Activated CD4-positive, CD25-positive, alpha-beta regulatory T cell treated with anti-CD3 and anti-CD28 coated beads, Interleukin-2, amount 50 U/mL, for 72 hours (primary cell): ENCODE results near the gene NR2F6.
A peak's percentile ranks its signal among the peaks of the same experiment; 100 is the strongest.

ENCODE experiments used
- DNase-seq: peaks from one replicate; pipeline ENCODE4 v3.0.0; 2021

The NR2F6 gene

DNA sequence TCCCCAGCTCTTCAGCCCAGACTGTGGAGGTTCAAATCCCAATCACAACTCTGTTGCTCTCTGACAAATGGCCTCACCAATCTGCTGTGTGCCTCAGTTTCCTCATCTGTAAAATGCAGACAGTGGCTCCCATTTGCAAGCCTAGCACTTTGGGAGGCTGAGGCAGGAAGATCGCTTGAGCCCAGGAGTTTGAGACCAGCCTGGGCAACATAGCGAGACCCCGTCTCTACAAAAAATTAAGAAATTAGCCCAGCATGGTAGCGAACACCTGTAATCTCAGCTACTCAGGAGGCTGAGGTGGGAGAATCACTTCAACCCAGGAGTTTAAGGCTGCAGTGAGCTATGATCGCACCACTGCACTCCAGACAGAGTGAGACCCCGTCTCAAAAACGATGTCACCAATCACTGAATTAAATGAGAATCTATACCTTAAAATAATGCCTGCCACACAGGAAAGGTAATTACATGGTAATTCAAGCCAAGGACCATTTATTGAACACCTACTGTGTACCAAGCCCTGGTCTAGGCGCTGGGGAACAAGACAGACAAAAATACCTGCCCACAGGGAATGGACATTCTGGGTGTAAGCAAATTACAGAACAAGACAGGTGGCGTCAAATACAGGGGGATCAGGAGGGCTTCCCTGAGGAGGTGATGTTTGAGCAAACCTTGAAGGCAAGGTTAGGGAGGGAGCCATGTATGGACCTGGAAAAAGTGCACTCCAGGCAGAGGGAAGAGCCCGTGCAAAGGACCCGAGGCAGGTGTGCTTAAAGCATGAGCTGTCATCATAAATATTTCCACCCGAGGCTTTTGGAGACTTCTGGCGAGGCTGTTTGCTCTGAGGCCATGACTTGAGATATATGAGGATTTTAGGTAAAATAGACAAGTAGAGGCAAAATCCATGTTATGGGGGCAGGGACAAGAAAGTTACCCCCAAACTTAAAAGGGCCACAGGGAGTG lies 7.7 kb downstream of the NR2F6 start:
- no peak for DNase-seq

DNA sequence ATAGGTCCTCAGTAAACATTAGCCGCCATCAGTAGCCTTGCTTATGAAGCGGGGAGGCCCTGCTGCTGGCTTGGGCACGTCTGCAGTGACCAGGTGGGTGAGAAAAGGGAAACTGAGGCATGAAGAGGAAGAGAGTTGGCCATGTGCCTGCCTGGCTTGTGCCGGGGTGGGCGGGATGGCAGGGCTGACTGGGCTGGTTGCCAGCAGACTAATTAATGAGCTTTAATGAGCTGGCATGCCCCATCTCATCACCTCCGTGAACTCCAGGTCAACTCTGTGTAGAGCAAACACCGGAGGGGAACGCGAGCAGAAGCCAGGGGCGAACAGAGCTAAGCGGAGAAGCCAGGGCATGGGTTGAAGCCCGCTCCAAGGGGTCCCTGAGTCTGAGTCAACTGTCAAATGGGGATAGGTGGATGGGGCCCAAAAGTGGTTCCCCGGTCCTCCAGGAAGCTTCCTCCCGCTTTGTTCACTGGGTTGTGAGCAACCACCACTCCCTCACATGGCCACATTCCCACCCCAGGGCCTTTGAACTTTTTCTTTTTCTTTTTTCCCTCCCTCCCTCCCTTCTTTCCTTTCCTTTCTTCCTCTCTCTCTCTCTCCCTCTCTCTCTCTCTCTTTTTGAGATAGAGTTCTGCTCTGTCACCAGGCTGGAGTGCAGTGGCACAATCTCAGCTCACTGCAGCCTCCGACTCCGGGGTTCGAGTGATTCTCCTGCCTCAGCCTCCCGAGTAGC lies 8.7 kb downstream of the NR2F6 start:
- no peak for DNase-seq

DNA sequence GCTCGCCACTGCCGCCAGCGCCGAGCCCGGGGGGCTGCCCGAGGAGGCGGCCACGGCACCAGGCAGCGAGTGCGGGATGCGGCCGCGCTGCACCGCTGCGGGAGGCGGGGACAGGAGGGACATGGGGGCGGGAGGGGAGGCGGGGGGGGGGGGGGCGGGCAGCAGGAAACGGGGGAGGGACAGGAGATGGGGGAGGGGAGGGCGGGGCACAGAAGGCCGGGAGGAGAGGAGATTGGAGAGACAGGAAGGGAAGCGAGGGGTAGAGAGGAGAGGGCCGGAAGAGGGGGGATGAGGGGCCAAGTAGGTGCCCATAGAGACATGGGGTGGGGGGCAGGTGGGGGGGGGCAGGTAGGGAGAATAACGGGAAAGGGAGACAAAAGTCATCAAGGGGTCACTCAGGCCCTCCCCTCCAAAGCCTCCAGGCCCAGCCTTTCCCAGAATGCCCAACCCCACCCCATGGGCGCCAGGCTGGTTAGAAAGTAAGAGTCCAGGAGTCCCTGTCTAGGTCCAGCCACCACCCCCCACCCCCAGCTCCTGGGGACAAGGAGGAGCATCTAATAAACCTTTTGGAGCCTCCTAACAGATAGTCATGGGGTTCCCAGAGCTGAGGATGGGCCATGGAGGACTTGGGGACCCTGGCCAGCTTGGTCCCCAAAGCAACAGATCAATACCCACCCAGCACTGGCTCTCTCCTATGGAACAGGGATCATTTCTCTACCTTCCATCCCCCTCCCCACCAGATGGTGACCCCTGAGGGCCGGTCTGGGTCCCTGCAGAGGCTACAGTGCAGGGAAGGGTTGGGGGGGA lies 9.5 kb downstream of the NR2F6 start:
- no peak for DNase-seq

DNA sequence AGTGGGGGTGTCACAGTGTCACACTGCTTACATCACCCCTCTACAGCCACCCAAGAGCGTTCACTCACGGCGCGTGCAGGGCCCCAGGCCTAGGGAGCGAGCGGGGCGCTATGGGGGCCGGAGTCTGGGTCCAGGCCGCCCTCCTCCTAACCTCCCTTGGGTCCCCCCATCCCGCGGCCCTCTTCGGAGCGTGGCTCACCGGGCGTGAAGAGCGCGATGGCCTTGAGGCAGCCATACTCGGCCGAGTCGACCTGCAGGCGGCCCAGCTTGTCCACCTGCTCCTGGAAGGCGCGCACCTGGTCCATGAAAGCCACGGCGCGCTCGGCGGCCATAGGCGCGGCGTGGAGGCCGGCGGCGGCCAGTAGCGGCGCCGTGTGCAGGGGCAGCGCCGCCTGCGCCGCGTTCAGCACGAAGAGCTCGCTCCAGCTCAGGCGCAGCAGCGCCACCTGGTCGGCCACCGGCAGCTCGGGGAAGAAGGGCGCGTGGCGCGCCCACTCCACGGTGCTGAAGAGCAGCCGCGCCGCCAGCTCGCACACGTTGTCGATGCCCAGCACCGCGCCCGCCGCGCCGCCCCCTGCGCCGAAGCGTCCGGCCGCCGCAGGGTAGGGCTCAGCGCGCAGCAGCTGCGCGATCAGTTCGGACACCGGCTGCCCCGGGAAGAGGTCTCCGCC lies 10.3 kb downstream of the NR2F6 start:
- peak; percentile 73 for DNase-seq

DNA sequence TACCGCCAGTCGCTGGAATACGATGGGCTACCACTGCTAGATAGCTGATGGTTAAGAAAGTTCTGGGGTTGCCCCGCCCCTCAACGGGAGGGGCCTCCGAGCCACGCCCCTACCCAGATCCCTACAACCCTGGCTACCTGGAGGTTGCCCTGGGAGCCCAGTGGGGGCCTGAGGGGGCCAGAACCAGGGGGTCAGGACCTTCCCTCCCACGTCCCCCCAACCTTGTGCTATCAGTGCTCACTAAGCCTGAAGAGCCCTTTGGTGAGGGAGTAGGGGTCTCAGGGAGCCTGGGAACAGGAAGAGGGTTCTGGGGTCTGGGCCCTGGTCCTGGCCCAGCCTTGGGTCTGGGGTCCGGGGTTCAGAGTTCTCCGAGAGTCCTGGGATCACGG lies 10.8 kb downstream of the NR2F6 start:
- peak; percentile 70 for DNase-seq

DNA sequence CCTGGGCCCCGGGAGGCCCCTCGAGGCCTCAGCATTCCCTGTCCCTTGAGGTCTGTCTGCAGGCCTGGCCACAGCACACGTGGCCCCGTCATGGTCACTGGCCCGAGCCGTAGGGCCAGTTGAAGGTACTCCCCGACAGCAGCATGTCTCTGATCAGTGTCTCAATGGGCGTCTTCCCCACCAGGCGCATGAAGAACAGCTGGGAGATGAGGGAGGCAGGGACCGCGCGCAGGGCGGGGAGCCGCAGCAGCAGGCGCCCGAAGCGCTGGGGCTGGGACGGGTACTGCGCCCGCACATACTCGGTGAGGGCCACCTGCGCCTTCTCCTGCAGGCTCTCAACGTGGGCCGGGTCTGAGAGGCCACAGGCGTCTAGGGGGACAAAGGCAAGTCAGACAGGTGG lies 13.5 kb downstream of the NR2F6 start:
- no peak for DNase-seq

DNA sequence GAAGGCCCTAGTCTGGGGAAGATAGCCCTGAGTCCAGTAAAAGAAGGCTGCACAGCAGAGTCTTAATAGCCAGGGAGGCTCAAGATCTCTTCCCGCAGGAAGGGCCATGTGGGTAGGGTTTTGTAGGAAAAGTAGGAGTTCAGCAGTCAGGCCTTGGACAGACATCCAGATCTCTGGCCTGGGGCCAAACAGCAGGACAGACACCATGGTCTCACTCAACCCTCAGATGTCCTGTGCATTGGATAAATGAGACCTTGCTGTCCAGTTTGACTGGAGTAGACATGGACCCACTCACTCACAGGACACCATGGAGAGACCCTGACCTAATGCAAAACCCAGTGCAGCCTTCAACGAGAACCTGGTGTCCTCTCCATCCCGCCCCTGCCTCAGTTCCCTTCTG lies 15.8 kb downstream of the NR2F6 start:
- DNase-seq: no peak

DNA sequence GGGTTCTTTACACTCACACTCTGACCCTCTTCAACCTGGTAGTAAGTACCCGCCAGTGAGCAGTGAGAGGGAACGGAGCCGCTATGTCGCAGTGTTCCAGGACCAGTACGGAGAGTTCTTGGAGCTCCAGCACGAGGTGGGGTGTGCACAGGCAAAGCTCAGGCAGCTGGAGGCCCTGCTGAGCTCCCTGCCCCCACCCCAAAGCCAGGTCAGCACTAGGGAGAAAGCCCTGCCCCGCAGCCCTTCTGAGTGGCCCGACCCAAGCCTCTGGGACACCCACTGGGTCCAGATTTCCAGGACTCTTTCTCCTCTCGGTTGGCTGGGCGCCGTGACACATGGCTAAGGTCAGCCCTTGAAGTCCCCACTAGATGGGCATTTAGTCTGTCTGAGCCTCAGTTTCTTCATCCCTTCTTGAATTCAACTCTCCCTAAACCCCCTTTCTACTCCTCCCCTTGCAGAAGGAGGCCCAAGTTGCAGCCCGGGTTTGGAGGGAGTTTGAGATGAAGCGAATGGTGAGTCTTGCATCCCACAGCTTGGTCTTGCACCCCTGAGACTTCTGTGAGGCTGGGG lies 17.8 kb downstream of the NR2F6 start:
- DNase-seq: no peak

DNA sequence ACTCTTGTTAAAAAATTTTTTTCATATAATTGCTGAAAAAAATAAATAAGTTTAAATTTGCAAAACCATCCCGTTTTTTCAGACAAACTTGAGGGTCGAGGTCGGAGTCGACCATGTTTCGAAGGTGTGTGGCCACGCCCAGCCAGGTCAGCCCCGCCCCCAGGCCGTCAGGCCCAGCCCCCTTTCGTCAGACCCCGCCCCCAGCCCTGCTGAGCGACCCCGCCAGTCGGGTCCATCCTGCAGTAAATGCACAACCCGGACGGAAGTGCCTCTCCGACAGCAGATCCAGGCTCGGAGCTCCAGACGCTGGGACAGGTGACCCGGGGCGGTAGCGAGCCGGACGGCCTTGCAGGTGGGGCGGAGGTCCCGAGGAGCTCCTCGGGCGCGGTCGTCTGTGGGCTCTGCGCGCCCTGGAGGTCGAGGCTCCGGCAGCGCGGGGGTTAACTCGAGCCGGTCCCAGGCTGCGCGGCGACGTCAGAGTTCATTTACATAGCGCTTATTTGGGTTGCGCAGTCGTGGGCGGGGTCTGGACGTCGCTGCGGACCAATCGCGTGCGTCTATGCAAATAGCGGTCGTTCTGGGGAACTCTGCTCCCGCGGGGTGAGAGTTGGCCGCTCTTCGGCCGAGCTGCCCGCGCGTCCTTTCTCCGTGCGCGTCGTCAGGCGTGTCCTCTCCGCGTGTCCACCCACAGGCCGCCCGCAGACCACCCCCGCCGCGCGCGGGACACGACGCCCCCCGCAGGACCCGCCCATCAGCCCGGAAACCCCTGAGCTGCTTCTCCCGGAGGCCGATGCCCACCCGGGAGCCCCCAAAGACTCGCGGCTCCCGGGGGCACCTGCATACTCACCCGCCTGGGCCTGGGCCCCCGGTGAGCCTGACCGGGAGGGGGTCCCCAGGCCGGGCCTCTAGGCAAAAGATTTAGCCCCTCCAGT lies 19.5 kb downstream of the NR2F6 start, which contains the start of gene OCEL1:
OCEL1 (plus strand) TSS at position 225 of the 932 bp plus-strand sequence; CDS start at position 247, 22 bp downstream.
- DNase-seq: peak; percentile 95

DNA sequence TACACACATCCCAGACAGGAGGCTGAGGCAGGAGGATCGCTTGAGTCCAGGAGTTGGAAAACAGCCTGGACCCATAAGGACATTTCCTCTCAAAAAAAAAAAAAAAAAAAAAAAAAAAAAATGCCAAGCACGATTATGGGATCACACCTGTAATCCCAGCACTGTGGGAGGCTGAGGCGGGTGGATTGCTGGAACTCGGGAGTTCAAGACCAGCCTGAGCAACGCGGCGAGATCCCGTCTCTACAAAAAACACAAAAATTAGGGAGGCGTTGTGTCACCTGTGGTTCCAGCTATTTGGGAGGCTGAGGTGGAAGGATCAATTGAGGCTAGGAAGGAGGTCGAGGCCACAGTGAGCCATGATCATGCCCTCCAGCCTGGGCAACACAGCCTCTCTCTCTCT lies 20.7 kb downstream of the NR2F6 start:
- DNase-seq: no peak

DNA sequence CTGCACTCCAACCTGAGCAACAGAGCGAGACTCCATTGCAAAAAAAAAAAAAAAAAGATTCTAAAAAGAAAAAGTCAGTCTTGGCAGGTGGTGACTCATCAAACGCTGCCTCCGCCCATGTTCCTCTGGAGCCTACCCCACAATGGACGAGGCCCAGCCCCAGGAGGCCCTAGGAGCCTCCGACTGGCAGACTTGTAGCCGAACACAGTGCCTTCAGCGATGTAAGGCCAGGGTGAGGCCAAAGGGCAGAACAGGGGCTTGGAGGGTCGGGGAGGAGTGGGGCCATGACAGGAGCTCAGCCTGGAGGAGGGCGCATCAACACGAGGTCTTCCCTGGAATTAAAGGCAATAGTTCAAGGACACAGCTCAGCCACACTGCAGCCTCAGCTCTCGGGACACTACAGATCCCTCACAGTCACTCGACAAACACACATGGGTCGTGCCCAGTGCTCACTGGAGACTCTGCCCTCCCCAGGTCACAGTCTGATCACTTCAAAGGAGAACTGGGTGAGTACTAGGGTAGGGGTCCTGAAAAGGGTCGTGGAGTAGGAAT lies 25.4 kb downstream of the NR2F6 start:
- DNase-seq: no peak

DNA sequence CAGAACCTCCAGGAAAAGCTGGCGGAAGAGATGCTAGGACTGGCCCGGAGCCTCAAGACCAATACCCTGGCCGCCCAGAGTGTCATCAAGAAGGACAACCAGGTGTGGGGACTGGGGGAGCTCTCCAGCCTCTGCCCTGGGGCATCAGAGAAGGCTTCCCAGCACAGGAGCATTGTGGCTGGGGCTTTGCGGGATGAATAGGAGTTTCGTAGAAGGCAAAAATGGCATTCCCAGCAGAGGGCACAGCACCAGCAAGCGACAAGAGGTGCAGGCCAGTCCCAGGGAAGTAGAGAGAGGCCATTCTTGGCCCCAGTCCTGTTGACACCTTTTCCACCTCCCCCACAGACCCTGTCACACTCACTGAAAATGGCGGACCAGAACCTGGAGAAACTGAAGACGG lies 26.4 kb downstream of the NR2F6 start:
- no peak for DNase-seq

DNA sequence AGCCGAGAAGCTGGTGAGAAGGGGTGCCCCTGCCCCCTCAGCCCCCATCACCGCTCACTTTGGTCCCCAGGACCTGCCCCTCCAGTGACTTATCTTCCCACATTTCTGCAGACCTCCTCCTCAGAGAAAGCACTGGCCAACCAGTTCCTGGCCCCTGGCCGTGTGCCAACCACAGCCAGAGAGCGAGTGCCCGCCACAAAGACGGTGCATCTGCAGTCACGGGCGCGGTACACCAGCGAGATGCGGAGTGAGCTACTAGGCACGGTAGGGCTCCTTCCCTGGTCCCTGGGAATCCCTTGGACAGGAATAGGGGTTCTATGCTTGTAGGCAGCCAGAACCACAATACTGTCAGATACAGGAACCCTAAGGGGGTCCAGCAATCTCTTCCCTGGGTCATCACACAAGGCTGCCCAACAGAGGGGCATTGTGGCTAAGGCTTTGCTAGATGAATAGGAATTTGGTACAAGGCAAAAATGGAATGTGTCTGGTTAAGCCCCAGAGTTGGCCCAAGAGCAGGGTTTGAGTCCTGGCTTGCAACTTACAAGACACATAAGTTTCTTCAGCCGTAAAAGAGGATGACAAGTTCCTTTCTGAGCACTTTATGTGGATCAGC lies 29.6 kb downstream of the NR2F6 start:
- no peak for DNase-seq

DNA sequence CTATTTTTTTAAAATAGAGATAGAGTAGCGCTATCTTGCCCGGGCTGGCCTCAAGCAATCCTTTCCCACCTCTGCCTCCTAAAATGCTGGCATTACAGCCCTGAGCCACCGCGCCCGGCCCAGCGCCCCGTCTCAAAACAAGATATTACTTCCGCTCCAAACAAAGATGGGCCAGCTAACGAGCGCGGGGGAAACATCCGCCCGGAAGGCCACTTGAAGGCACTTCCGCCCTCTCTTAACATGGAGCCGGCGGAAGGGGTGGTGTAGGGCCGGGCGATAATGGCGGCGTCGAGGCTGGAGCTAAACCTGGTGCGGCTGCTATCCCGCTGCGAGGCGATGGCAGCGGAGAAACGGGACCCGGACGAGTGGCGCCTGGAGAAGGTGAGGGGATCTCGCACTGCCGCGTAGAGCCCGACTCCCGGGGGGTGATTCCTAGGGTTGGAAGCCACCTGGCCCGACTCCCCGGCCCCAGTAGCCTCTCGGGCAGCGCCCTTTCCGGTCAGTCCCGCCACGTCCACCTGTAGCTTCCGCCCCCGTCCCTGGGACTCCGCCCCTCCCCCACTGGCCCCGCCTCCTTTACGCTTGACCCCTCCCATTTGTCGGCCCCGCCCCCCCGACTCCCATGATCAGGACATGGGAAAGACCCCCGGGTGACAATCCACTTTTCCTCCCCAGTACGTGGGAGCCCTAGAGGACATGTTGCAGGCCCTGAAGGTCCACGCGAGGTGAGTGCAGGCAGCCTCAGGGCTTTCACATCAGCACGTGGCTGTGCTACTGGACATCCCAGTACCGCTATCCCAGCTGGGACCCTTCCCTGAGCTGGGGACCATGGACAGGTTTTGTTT lies 30.4 kb downstream of the NR2F6 start, which contains the start of gene USE1:
USE1 (plus strand) TSS at position 231 of the 845 bp plus-strand sequence; CDS start at position 280, 49 bp downstream.
- peak; percentile 85 for DNase-seq

DNA sequence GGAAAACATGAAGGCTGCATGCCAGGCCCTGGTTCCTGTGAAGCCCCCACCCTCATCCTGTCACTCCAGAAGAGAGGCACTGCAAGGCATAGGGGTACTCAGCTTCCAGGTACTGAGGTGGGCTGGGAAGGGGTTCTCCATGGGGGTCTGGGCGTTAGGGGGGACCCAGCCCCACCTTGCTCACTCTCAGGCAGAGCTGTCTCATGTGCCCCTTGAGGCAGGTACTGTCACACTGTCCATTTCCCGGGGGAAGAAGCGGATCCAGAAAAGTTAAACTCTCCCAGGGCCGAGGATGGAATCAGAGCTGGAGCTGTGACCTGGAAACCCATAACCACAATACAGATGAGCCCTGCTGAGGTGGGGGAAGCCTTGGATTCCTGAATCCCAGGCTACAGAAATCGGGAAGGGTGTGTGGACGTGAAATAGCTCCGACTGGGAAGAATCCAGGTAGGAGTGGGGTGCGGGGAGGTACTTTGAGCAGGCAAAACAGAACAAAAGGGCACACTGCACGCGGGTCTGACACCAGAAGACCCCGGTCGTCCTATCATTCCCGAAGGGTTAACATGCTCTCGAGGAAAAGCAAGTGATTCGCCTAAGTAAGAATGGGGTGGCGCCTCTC lies 31.1 kb downstream of the NR2F6 start:
- DNase-seq: no peak

DNA sequence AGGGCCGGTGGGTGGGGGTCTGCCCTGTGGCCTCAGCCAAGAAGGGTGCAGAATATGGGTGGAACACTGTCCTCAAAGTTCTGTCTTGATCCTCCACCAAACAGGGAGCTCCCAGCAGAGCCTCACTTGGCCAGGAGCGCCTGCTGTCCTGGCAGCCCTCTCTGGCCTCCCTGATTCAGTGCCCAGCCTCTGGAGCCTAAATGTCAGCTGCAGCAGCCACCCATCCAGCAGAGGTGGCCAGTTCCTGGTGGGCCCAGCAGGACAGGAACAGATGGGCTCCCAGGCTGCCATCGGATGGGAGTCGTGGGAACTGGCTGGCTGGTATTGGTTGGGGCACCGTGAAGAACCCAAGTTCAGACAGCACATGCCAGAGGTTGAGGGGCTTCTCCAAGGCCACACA lies 32.4 kb downstream of the NR2F6 start:
- DNase-seq: no peak

DNA sequence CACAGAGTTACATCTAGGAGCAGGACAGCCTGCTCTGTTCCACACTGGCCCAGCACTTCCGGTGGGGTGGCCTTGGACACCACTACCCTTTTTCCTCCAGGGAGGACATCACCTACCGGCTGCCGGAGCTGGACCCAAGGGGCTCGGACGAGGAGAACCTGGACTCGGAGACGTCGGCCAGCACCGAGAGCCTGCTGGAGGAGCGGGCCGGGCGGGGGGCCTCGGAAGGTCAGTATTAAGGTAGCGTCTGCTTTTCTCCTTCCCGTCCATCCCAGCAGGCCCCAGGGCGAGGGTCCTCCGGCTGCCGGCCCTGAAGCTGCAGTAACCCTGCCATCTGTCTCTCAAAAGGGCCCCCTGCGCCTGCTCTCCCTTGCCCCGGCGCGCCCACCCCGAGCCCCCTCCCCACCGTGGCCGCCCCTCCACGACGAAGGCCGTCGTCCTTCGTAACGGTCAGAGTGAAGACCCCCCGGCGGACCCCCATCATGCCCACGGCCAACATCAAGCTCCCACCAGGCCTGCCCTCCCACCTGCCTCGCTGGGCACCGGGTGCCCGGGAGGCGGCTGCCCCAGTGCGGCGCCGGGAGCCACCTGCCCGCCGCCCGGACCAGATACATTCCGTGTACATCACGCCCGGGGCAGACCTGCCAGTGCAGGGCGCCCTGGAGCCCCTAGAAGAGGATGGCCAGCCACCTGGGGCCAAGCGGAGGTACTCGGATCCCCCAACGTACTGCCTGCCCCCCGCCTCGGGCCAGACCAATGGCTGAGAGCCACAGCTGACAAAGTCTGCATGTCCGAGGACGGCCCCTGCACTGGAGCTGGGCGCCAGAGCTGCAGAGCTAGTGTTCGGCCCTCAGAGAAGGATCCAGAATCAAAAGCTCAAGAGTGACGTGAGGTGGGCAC lies 33.9 kb downstream of the NR2F6 start:
- no peak for DNase-seq

DNA sequence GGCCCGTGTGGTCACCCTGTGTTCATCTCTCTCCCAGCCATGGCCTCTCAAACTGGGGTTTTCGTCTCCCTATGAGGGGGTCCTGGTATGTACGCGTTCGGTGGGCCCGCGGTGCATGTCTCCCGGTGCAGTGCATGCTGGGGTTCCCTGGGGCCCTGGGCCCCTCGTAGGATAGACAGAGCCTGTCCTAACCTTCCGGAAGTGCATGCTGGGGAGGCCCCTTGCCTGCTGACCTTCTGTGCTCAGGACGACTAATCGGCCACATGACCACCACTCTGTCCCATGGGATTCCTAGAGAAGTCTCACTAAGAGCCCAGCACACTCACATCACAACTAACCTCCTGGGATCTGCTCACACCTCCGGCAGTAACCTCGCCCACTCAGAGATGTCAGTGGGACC lies 35.4 kb downstream of the NR2F6 start:
- no peak for DNase-seq
